Measurements from ENCODE around the gene IFITM10. TPM values are rescaled to one million over a fixed set of nuclear protein-coding genes. Genes with fewer than 3 reads are reported as not detected.

The IFITM10 gene
- total RNA-seq, 1 donor from 2014 or later, result 3.4 TPM

DNA sequence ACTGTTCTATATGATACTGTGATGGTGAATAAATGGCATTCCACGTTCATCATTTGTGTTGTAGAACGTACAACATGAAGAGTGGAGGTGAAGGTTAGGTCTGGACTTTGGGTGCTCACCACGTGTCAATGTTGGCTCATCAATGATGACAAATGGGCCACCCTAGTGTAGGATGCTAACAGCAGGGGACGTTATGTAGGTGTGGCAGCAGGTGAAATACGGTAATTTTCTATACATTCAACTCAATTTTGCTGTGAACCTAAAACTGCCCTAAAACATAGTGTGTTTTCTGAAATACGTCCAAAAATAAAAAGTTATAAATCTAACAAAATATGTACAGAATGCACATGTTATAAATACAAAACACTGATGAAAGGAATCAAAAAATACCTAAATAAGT is 47.2 kb downstream of the IFITM10 start:
- no peaks in the 10 kb centered on the region for H3K27me3 Mint-ChIP-seq

DNA sequence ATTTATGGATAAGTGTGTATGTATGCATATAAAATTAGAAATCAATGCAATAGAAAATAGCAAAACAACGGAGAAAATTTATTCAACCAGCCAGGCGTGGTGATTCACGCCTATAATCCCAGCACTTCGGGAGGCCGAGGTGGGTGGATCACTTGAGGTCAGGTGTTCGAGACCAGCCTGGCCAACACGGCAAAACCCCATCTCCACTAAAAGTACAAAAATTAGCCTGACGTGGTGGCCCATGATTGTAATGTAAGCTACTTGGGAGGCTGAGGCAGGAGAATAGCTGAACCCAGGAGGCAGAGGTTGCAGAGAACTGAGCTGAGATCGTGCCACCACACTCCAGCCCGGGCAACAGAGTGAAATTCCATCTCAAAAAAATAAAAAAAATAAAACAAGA is 47.9 kb downstream of the IFITM10 start:
- H3K36me3 Mint-ChIP-seq, result no peaks in the 10 kb centered on the region
- H3K27me3 Mint-ChIP-seq, result no peaks in the 10 kb centered on the region
- H3K4me3 Mint-ChIP-seq, result no peak overlapping the region

More for the DNA sequence above, 47.2 kb downstream of the IFITM10 start:
- TF ChIP-seq, protein P1, sequence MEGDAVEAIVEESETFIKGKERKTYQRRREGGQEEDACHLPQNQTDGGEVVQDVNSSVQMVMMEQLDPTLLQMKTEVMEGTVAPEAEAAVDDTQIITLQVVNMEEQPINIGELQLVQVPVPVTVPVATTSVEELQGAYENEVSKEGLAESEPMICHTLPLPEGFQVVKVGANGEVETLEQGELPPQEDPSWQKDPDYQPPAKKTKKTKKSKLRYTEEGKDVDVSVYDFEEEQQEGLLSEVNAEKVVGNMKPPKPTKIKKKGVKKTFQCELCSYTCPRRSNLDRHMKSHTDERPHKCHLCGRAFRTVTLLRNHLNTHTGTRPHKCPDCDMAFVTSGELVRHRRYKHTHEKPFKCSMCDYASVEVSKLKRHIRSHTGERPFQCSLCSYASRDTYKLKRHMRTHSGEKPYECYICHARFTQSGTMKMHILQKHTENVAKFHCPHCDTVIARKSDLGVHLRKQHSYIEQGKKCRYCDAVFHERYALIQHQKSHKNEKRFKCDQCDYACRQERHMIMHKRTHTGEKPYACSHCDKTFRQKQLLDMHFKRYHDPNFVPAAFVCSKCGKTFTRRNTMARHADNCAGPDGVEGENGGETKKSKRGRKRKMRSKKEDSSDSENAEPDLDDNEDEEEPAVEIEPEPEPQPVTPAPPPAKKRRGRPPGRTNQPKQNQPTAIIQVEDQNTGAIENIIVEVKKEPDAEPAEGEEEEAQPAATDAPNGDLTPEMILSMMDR (conservative IDR thresholded peaks at IDR 0.05), result no peak
- Mint-ChIP-seq H3K27ac (peak overlapping the region; percentile 12), H3K36me3 (no peaks in the 10 kb centered on the region), H3K4me1 (ENCODE audit: unreplicated experiment) (peaks cover 19% of the 10 kb centered on the region), H3K9me3 (peaks cover 9% of the 10 kb centered on the region), H3K4me3 (no peak overlapping the region)
- no peak for DNase-seq (ENCODE audit: extremely low spot score, unreplicated experiment)

DNA sequence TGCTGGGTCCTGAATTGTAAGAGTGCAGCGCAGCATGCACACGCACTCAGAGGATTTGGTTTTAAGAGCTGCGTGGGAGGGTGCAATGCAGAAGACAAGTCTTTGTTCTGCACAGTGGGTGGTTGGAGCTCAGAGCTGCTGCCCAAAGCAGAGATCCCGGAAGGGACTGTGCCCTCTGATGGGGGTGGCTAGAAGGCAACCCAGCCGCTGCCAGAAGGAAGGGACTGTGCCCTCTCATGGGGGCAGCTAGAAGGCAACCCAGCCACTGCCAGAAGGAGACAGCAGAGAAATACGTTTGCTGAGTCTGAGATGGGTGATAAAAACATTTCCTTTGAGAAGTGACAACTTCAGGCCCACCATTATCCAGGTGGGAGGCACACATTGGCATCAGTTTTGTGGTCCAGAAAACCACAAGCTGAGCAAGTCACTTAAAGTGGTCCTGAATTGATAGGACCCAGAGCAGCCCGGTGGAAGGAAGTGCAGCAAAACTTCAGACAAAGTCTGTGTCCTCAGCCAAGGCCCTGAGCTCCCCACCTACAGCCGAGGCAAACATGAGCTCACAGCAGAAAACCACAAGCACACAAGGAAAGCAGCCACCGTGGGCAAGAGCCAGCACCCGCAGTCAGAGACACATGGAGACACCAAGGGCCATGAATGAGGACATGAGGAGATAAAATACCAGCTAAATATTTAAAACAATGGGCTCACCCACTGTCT is 49.1 kb downstream of the IFITM10 start:
- Mint-ChIP-seq H3K27me3 (no peaks in the 10 kb centered on the region), H3K9me3 (peaks cover 11% of the 10 kb centered on the region), H3K4me3 (no peak overlapping the region), H3K4me1 (ENCODE audit: unreplicated experiment) (peaks cover 11% of the 10 kb centered on the region), H3K27ac (peak overlapping the region; percentile 21), H3K36me3 (no peaks in the 10 kb centered on the region)
- peak; percentile 40 for DNase-seq (ENCODE audit: extremely low spot score, unreplicated experiment)
- TF ChIP-seq, protein P1 (conservative IDR thresholded peaks at IDR 0.05), result no peak

More for the DNA sequence above, 47.9 kb downstream of the IFITM10 start:
- TF ChIP-seq, protein P1 (conservative IDR thresholded peaks at IDR 0.05), result no peak
- Mint-ChIP-seq H3K9me3 (peaks cover 9% of the 10 kb centered on the region), H3K27ac (no peak overlapping the region), H3K4me1 (ENCODE audit: unreplicated experiment) (peaks cover 18% of the 10 kb centered on the region)
- no peak for DNase-seq (ENCODE audit: extremely low spot score, unreplicated experiment)

DNA sequence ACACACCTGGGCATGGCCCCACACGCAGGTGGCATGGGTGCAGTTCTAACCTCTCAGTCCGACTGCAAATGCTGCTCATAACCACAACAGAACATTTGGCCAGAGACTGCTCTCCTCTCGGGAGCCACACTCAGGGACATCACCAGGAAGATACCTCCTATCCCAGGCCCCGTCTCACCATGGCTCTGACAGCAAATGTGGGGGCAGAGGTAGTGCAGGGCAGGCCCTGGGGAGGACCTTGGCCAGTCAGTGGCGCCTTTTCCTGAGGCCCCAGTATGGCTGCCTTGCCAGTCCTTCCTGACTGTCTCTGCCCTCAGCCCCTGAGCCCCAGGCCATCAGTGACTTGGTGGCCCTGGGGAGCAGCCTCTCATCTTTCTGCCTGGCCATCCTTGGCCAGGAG is 50.6 kb downstream of the IFITM10 start:
- H3K4me3 Mint-ChIP-seq, result no peak overlapping the region
- H3K27me3 Mint-ChIP-seq, result no peaks in the 10 kb centered on the region
- no peak for DNase-seq (ENCODE audit: extremely low spot score, unreplicated experiment)
- H3K27ac Mint-ChIP-seq, result no peak overlapping the region
- no peaks in the 10 kb centered on the region for H3K4me1 Mint-ChIP-seq (ENCODE audit: unreplicated experiment)
- H3K36me3 Mint-ChIP-seq, result no peaks in the 10 kb centered on the region
- TF ChIP-seq, protein P1 (conservative IDR thresholded peaks at IDR 0.05), result no peak
- peaks cover 13% of the 10 kb centered on the region for H3K9me3 Mint-ChIP-seq

DNA sequence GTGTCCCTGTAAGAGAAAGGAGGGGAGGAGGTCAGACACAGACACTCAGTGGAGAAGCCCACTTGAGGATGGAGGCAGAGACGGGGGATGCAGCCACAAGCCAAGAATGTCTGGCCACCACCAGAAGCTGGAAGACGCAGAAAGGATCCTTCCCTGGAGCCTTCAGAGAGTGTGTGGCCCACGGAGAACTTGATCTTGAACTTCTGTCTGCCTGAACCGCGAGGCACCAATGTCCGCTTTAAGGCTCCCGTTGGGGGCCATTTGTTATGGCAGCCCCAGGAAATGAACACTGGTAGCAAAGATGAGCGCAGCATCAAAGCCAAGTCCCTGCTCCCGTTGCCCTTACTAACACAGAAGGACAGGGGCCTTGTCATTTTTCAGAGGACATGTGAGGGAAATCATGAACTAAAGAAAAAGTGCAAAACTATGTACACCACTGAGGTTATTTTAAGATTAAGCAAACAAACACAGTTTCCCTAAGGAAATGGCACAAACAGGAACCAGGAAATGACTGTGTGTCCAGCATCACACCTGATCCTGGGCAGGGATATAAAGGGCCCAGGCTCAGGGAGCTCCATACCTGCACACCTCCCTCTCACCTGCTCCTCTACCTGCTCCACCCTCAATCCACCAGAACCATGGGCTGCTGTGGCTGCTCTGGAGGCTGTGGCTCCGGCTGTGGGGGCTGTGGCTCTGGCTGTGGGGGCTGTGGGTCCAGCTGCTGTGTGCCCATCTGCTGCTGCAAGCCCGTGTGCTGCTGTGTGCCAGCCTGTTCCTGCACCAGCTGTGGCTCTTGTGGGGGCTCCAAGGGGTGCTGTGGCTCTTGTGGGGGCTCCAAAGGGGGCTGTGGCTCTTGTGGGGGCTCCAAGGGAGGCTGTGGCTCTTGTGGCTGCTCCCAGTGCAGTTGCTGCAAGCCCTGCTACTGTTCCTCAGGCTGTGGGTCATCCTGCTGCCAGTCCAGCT is 53.5 kb downstream of the IFITM10 start, which contains the start of gene KRTAP5-6:
KRTAP5-6 (plus strand) TSS at position 588 of the 963 bp plus-strand sequence; CDS start at position 639, 51 bp downstream.
- DNase-seq (ENCODE audit: extremely low spot score, unreplicated experiment), result no peak
- H3K27ac Mint-ChIP-seq, result no peak within 1 kb of the TSS
- H3K9me3 Mint-ChIP-seq, result peaks cover 9% of the 10 kb centered on the region
- TF ChIP-seq, protein P1 (conservative IDR thresholded peaks at IDR 0.05), result no peak
- peaks cover 8% of the 10 kb centered on the region for H3K4me1 Mint-ChIP-seq (ENCODE audit: unreplicated experiment)
- no peaks in the 10 kb centered on the region for H3K36me3 Mint-ChIP-seq
- H3K27me3 Mint-ChIP-seq, result no peaks in the 10 kb centered on the region
- H3K4me3 Mint-ChIP-seq, result no peak within 1 kb of the TSS
